Retinal pigment epithelial cell (primary cell): ENCODE data around the gene ISL2.
A peak's percentile ranks its signal among the peaks of the same experiment; 100 is the strongest.

Experiments used
- DNase-seq: peaks from one replicate; pipeline ENCODE4 v3.0.0-alpha.2; 2010; ENCODE audit warnings: low read depth
- H3K4me3 ChIP-seq: 2 replicates; pipeline ENCODE4 v1.5.1; 2011; ENCODE audit warnings: mild to moderate bottlenecking, low read length, control low read depth, moderate library complexity
- CTCF ChIP-seq: conservative IDR thresholded peaks from 2 replicates; pipeline ENCODE4 v1.5.1; 2011; ENCODE audit warnings: low read depth, low read length, control low read depth, inconsistent platforms

ISL2 gene

GRCh38 chr15:76335307-76336253 lies 993 bp upstream of the ISL2 start:
- peak overlapping the region; percentile 18 for H3K4me3 ChIP-seq
- no peak for DNase-seq
- no peak for TF ChIP-seq CTCF

- DNase-seq = no peak
- TF ChIP-seq CTCF = no peak
- H3K4me3 ChIP-seq = no peak overlapping the region
Observed at GRCh38 chr15:76337059-76337695, 604 bp downstream of the ISL2 start.

- DNase-seq = no peak
Observed at GRCh38 chr15:76337696-76338485, 1.3 kb downstream of the ISL2 start.

GRCh38 chr15:76338486-76339304 lies 2.1 kb downstream of the ISL2 start:
- DNase-seq = no peak
- H3K4me3 ChIP-seq = no peak overlapping the region
- TF ChIP-seq CTCF = no peak

More at GRCh38 chr15:76337696-76338485, 1.3 kb downstream of the ISL2 start:
- H3K4me3 ChIP-seq = no peak overlapping the region
- no peak for TF ChIP-seq CTCF

- no peak overlapping the region for H3K4me3 ChIP-seq
- no peak for DNase-seq
- no peak for TF ChIP-seq CTCF
Observed at GRCh38 chr15:76339305-76340197, 3.0 kb downstream of the ISL2 start.
